HL-60/S4 treated with phorbol 12-myristate 13-acetate at 8.2 ng/mL for 4 days and 3 days (cell line): ENCODE data around the gene AKT3.

ENCODE experiments used
- in situ Hi-C: fragments of 300-500 bp; cut with MboI; formaldehyde crosslinking; loops from 2 replicates; pipeline ENCODE4 v1.15.0; 2022; ENCODE audit warnings: low sequenced_read_pairs

Gene AKT3

GRCh38 chr1:243786531-243786930, 63.5 kb downstream of the AKT3 start:
- in situ Hi-C loops: no loop called here

- in situ Hi-C loops: no loop called here
Observed at GRCh38 chr1:243784506-243784905, 65.5 kb downstream of the AKT3 start.

- in situ Hi-C loops: no loop called here
Observed at GRCh38 chr1:243783714-243784113, 66.3 kb downstream of the AKT3 start.

- in situ Hi-C loops: loop anchor here (25.0 kb wide), 1 partner anchor 490 kb away; no protein-coding TSS in a partner anchor
Observed at GRCh38 chr1:243772361-243773050, 77.5 kb downstream of the AKT3 start.

- in situ Hi-C loops: loop anchor here (25.0 kb wide), 1 partner anchor 491 kb away; no protein-coding TSS in a partner anchor
Observed at GRCh38 chr1:243770860-243771259, 79.2 kb downstream of the AKT3 start.

- in situ Hi-C loops: loop anchor here (25.0 kb wide), 1 partner anchor 497 kb away; no protein-coding TSS in a partner anchor
Observed at GRCh38 chr1:243765676-243766075, 84.4 kb downstream of the AKT3 start.

GRCh38 chr1:243763806-243764205, 86.2 kb downstream of the AKT3 start:
- in situ Hi-C loops: loop anchor here (25.0 kb wide), 1 partner anchor 498 kb away; no protein-coding TSS in a partner anchor

GRCh38 chr1:243758647-243759046, 91.4 kb downstream of the AKT3 start:
- in situ Hi-C loops: loop anchor here (25.0 kb wide), 1 partner anchor 504 kb away; no protein-coding TSS in a partner anchor

GRCh38 chr1:243756529-243756928, 93.5 kb downstream of the AKT3 start:
- in situ Hi-C loops: loop anchor here (25.0 kb wide), 1 partner anchor 506 kb away; no protein-coding TSS in a partner anchor

GRCh38 chr1:243754348-243754747, 95.7 kb downstream of the AKT3 start:
- in situ Hi-C loops: loop anchor here (25.0 kb wide), 1 partner anchor 508 kb away; no protein-coding TSS in a partner anchor

GRCh38 chr1:243751506-243751905, 98.5 kb downstream of the AKT3 start:
- in situ Hi-C loops: loop anchor here (25.0 kb wide), 1 partner anchor 511 kb away; no protein-coding TSS in a partner anchor

GRCh38 chr1:243748706-243749283, 101.2 kb downstream of the AKT3 start:
- in situ Hi-C loops: no loop called here

- in situ Hi-C loops: no loop called here
Observed at GRCh38 chr1:243748227-243748626, 101.8 kb downstream of the AKT3 start.

GRCh38 chr1:243746751-243747150, 103.3 kb downstream of the AKT3 start:
- in situ Hi-C loops: no loop called here

- in situ Hi-C loops: no loop called here
Observed at GRCh38 chr1:243745356-243745755, 104.7 kb downstream of the AKT3 start.

GRCh38 chr1:243742819-243743218, 107.2 kb downstream of the AKT3 start:
- in situ Hi-C loops: no loop called here

GRCh38 chr1:243740255-243740999, 109.6 kb downstream of the AKT3 start:
- in situ Hi-C loops: no loop called here

- in situ Hi-C loops: no loop called here
Observed at GRCh38 chr1:243739335-243740003, 110.6 kb downstream of the AKT3 start.

GRCh38 chr1:243738020-243738419, 112.0 kb downstream of the AKT3 start:
- in situ Hi-C loops: no loop called here

GRCh38 chr1:243735457-243735856, 114.6 kb downstream of the AKT3 start:
- in situ Hi-C loops: no loop called here

- in situ Hi-C loops: no loop called here
Observed at GRCh38 chr1:243734308-243734695, 115.7 kb downstream of the AKT3 start.
